ENCODE measurements around the gene PDS5B. TPM values are rescaled to one million over a fixed set of nuclear protein-coding genes. Genes with fewer than 3 reads are reported as not detected.

The PDS5B gene
- total RNA-seq, 1 donor from 2014 or later: 90.1 TPM

Small RNA genes within 50 kb of the gene (small RNA-seq; reads per million reads assigned to genes)
- not detected for gene RNY1P4

Other genes with a start within 250 kb of the PDS5B start
- 8.2 TPM for gene N4BP2L1, start 158.3 kb upstream of the PDS5B start, total RNA-seq
- gene N4BP2L2, start 47.7 kb upstream of the PDS5B start, total RNA-seq: 186 TPM